ENCODE data around the gene ZFAND3. TPM values are rescaled to one million over a fixed set of nuclear protein-coding genes. Genes with fewer than 3 reads are reported as not detected.

Gene ZFAND3
- total RNA-seq, 1 experiment from 2014 or later = 107 TPM

DNA sequence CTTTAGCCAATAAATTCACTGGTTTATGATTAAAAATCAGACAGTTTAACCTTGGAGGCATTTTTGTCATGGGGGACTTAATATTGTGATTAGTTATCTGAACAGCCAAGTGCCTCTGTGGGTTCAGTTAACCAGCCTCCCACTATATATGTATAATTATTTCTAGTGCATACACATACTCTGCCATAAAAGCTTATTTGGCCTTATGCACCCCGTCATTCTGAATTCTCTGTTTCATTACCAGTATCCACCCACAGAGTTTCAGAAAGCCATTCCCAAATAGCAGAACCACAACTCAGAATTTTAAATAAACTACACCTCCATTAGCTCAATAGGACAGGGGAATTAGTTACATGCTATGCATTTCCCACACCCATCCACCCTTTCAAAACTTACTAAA, 279.7 kb downstream of the ZFAND3 start:
- Mint-ChIP-seq H3K27ac (ENCODE audit: unreplicated experiment) (no peak overlapping the region), H3K9me3 (ENCODE audit: unreplicated experiment) (no peaks in the 10 kb centered on the region), H3K27me3 (ENCODE audit: insufficient read depth, unreplicated experiment) (no peaks in the 10 kb centered on the region), H3K4me1 (ENCODE audit: low read depth, unreplicated experiment) (peaks cover 15% of the 10 kb centered on the region), H3K4me3 (ENCODE audit: unreplicated experiment) (no peak overlapping the region), H3K36me3 (ENCODE audit: insufficient read depth, unreplicated experiment) (peaks cover 21% of the 10 kb centered on the region)
- H3K9me3 ChIP-seq = no peaks in the 10 kb centered on the region
- intact Hi-C loops (cut with micrococcal nuclease; ENCODE audit: unreplicated experiment) = no loop called here
- TF ChIP-seq, protein P1, sequence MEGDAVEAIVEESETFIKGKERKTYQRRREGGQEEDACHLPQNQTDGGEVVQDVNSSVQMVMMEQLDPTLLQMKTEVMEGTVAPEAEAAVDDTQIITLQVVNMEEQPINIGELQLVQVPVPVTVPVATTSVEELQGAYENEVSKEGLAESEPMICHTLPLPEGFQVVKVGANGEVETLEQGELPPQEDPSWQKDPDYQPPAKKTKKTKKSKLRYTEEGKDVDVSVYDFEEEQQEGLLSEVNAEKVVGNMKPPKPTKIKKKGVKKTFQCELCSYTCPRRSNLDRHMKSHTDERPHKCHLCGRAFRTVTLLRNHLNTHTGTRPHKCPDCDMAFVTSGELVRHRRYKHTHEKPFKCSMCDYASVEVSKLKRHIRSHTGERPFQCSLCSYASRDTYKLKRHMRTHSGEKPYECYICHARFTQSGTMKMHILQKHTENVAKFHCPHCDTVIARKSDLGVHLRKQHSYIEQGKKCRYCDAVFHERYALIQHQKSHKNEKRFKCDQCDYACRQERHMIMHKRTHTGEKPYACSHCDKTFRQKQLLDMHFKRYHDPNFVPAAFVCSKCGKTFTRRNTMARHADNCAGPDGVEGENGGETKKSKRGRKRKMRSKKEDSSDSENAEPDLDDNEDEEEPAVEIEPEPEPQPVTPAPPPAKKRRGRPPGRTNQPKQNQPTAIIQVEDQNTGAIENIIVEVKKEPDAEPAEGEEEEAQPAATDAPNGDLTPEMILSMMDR (IDR thresholded peaks at IDR 0.05; ENCODE audit: insufficient read depth in 1 of 2, low read depth in 1 of 2, low read length in 1 of 2, severe bottlenecking in 1 of 2, unreplicated experiment in 1 of 2) = no peak
- no peak overlapping the region for H3K4me3 ChIP-seq (ENCODE audit: low read depth, low read length)
- ChIA-PET CTCF (no interaction called here), POLR2A (no interaction called here)
- no TSS peak for BruUV-seq (replicated peaks)
- H3K36me3 ChIP-seq (ENCODE audit: control insufficient read depth, insufficient read depth, low read length) = no peaks in the 10 kb centered on the region
- DNase-seq = no peak
- no peaks in the 10 kb centered on the region for H3K4me1 ChIP-seq
- H3K27me3 ChIP-seq (replicated peaks; ENCODE audit: control insufficient read depth, insufficient read depth, low read length) = no peaks in the 10 kb centered on the region

DNA sequence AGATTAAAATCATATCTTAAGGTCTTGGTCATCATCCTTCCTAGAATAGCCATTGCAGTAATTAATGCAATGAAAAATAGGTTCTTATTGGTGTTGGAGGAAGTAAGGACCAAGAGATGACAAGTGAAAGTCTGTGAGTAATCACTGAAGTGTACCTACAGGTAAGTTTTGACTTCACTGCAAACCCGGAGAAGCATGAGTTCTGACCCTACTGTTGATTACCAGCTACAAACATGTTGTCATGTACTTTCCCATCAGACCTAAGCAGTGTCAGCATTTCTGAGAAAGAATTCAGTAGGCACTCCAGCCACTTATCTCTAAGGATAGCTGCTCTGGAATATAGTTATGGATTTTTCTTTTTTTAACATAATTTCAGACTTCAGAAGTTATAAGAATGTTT, 280.9 kb downstream of the ZFAND3 start:
- H3K27ac Mint-ChIP-seq (ENCODE audit: unreplicated experiment) = no peak overlapping the region
- TF ChIP-seq, protein P1 (IDR thresholded peaks at IDR 0.05; ENCODE audit: insufficient read depth in 1 of 2, low read depth in 1 of 2, low read length in 1 of 2, severe bottlenecking in 1 of 2, unreplicated experiment in 1 of 2) = no peak
- no peaks in the 10 kb centered on the region for H3K27me3 Mint-ChIP-seq (ENCODE audit: insufficient read depth, unreplicated experiment)
- no peaks in the 10 kb centered on the region for H3K27me3 ChIP-seq (replicated peaks; ENCODE audit: control insufficient read depth, insufficient read depth, low read length)
- ChIA-PET CTCF (no interaction called here), POLR2A (no interaction called here)
- peaks cover 21% of the 10 kb centered on the region for H3K36me3 Mint-ChIP-seq (ENCODE audit: insufficient read depth, unreplicated experiment)
- DNase-seq = no peak
- H3K4me1 Mint-ChIP-seq (ENCODE audit: low read depth, unreplicated experiment) = peaks cover 15% of the 10 kb centered on the region
- H3K4me1 ChIP-seq = no peaks in the 10 kb centered on the region
- H3K4me3 ChIP-seq (ENCODE audit: low read depth, low read length) = no peak overlapping the region
- intact Hi-C loops (cut with micrococcal nuclease; ENCODE audit: unreplicated experiment) = no loop called here
- no peak overlapping the region for H3K4me3 Mint-ChIP-seq (ENCODE audit: unreplicated experiment)
- H3K9me3 ChIP-seq = no peaks in the 10 kb centered on the region
- no peaks in the 10 kb centered on the region for H3K9me3 Mint-ChIP-seq (ENCODE audit: unreplicated experiment)
- BruUV-seq (replicated peaks) = no TSS peak
- H3K36me3 ChIP-seq (ENCODE audit: control insufficient read depth, insufficient read depth, low read length) = no peaks in the 10 kb centered on the region

DNA sequence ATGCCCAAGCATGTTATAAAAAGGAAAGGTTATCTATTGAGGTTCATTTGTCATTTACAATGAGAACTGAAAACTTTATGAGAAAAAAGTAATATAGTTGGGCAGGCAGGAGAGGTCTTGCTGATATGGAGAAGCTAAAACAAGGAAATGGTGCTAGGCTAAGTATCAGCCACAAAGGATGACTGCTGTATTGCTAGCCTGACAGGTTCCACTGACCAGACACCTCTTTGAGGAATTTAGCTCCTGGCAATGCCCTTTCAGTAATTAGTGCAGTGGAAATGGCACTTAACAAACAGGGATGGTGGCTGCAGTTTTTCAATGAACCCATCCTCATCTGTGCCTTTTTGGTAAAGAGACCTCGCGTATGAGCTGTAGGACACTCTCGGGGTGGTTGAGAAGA, 284.4 kb downstream of the ZFAND3 start:
- no peak overlapping the region for H3K27ac Mint-ChIP-seq (ENCODE audit: unreplicated experiment)
- H3K27me3 Mint-ChIP-seq (ENCODE audit: insufficient read depth, unreplicated experiment) = no peaks in the 10 kb centered on the region
- ChIA-PET POLR2A (no interaction called here), CTCF (no interaction called here)
- no peaks in the 10 kb centered on the region for H3K36me3 ChIP-seq (ENCODE audit: control insufficient read depth, insufficient read depth, low read length)
- no peak for DNase-seq
- H3K9me3 ChIP-seq = no peaks in the 10 kb centered on the region
- H3K9me3 Mint-ChIP-seq (ENCODE audit: unreplicated experiment) = no peaks in the 10 kb centered on the region
- no peaks in the 10 kb centered on the region for H3K27me3 ChIP-seq (replicated peaks; ENCODE audit: control insufficient read depth, insufficient read depth, low read length)
- H3K36me3 Mint-ChIP-seq (ENCODE audit: insufficient read depth, unreplicated experiment) = peaks cover 26% of the 10 kb centered on the region
- H3K4me1 Mint-ChIP-seq (ENCODE audit: low read depth, unreplicated experiment) = peaks cover 7% of the 10 kb centered on the region
- no peak overlapping the region for H3K4me3 Mint-ChIP-seq (ENCODE audit: unreplicated experiment)
- no TSS peak for BruUV-seq (replicated peaks)
- H3K4me3 ChIP-seq (ENCODE audit: low read depth, low read length) = no peak overlapping the region
- intact Hi-C loops (cut with micrococcal nuclease; ENCODE audit: unreplicated experiment) = no loop called here
- no peaks in the 10 kb centered on the region for H3K4me1 ChIP-seq
- TF ChIP-seq, protein P1 (IDR thresholded peaks at IDR 0.05; ENCODE audit: insufficient read depth in 1 of 2, low read depth in 1 of 2, low read length in 1 of 2, severe bottlenecking in 1 of 2, unreplicated experiment in 1 of 2) = no peak

Measured in Caco-2 (cell line).